ENCODE measurements around the gene STAG1. TPM values are rescaled to one million over a fixed set of nuclear protein-coding genes. Genes with fewer than 3 reads are reported as not detected.

Gene STAG1
- total and polyA plus RNA-seq, 2 donors (not counting 1 experiment from before 2014, with no cell fraction given), result 23.2 to 38.6 TPM

DNA sequence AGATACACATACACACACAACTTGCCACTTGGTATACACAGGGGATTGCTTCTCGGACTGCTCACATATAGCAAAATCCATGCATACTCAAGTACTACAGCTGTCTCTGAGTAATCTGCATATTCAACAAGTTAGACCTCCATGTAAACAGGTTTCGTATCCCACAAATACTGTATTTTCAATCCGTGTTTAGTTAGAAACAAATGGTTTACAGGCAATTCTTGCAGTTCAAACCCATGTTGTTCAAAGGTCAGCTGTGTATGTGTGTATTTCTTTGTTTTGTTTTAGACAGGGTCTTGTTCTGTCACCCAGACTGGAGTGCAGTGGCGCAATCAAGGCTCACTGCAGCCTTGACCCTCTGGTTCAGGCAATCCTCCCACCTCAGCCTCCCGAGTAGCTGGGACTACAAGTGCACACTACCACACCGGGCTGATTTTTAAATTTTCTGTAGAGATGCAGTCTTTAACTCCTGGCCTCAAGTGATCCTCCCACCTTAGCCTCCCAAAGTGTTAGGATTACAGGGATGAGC lies 253.2 kb downstream of the STAG1 start:
- TF ChIP-seq, protein P1, sequence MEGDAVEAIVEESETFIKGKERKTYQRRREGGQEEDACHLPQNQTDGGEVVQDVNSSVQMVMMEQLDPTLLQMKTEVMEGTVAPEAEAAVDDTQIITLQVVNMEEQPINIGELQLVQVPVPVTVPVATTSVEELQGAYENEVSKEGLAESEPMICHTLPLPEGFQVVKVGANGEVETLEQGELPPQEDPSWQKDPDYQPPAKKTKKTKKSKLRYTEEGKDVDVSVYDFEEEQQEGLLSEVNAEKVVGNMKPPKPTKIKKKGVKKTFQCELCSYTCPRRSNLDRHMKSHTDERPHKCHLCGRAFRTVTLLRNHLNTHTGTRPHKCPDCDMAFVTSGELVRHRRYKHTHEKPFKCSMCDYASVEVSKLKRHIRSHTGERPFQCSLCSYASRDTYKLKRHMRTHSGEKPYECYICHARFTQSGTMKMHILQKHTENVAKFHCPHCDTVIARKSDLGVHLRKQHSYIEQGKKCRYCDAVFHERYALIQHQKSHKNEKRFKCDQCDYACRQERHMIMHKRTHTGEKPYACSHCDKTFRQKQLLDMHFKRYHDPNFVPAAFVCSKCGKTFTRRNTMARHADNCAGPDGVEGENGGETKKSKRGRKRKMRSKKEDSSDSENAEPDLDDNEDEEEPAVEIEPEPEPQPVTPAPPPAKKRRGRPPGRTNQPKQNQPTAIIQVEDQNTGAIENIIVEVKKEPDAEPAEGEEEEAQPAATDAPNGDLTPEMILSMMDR (conservative IDR thresholded peaks at IDR 0.05 in 1 of 2, IDR thresholded peaks at IDR 0.05 in 1 of 2; ENCODE audit: low read depth in 1 of 2, low read length in 2 of 2), result no peak
- no peak for TF ChIP-seq EZH2 (IDR thresholded peaks at IDR 0.05; ENCODE audit: low read length, missing control alignments)
- H3K27ac ChIP-seq (ENCODE audit: insufficient read depth, low read length), result no peak overlapping the region
- no peaks in the 10 kb centered on the region for H4K20me1 ChIP-seq (ENCODE audit: control insufficient read depth, extremely low read depth, insufficient read depth, low read length)
- no peak overlapping the region for H2AFZ ChIP-seq (ENCODE audit: low read length)
- H3K27me3 ChIP-seq (ENCODE audit: control insufficient read depth, insufficient read depth, low read length), result no peaks in the 10 kb centered on the region
- no peaks in the 10 kb centered on the region for H3K36me3 ChIP-seq (ENCODE audit: control insufficient read depth, insufficient read depth, low read length)
- H3K4me3 ChIP-seq (replicated peaks in 1 of 4; ENCODE audit: control extremely low read depth in 1 of 4, insufficient read depth in 1 of 4, low read depth in 3 of 4, low read length in 4 of 4), result no peak overlapping the region
- H3K9me3 ChIP-seq (ENCODE audit: control insufficient read depth, insufficient read depth, low read depth, low read length), result no peaks in the 10 kb centered on the region
- H3K4me2 ChIP-seq (ENCODE audit: extremely low read depth, insufficient read depth, low read length), result no peak overlapping the region
- DNase-seq (ENCODE audit: low read depth in 2 of 2), result no peak
- no peaks in the 10 kb centered on the region for H3K79me2 ChIP-seq (ENCODE audit: control insufficient read depth, insufficient read depth, low read length)
- H3K9ac ChIP-seq (ENCODE audit: insufficient read depth, low read length), result no peak overlapping the region
- H3K4me1 ChIP-seq (ENCODE audit: control insufficient read depth, extremely low read depth, insufficient read depth, low read length), result no peaks in the 10 kb centered on the region

DNA sequence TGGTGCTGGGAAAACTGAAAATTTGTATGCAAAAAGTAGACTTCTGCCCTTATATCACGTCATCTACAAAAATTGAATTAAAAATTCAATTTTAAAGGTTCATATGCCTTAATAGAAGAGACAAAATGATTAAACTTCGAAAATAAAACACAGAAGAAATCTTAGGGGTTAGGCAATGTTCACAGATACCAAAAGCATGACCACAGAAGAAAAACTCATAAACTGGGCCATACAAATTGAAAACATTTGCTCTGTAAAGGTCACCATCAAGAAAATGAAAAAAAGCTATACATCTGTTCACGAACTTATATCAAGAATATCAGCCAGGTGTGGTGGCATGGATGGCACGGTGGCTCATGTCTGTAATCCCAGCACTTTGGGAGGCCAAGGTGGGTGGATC lies 257.0 kb downstream of the STAG1 start:
- no peak for TF ChIP-seq EZH2 (IDR thresholded peaks at IDR 0.05; ENCODE audit: low read length, missing control alignments)
- TF ChIP-seq, protein P1 (conservative IDR thresholded peaks at IDR 0.05 in 1 of 2, IDR thresholded peaks at IDR 0.05 in 1 of 2; ENCODE audit: low read depth in 1 of 2, low read length in 2 of 2), result no peak
- Histone ChIP-seq H3K9ac (ENCODE audit: insufficient read depth, low read length) (no peak overlapping the region), H3K36me3 (ENCODE audit: control insufficient read depth, insufficient read depth, low read length) (no peaks in the 10 kb centered on the region), H3K27me3 (ENCODE audit: control insufficient read depth, insufficient read depth, low read length) (no peaks in the 10 kb centered on the region), H2AFZ (ENCODE audit: low read length) (no peak overlapping the region), H3K79me2 (ENCODE audit: control insufficient read depth, insufficient read depth, low read length) (no peaks in the 10 kb centered on the region), H3K4me2 (ENCODE audit: extremely low read depth, insufficient read depth, low read length) (no peak overlapping the region), H4K20me1 (ENCODE audit: control insufficient read depth, extremely low read depth, insufficient read depth, low read length) (no peaks in the 10 kb centered on the region), H3K9me3 (ENCODE audit: control insufficient read depth, insufficient read depth, low read depth, low read length) (no peaks in the 10 kb centered on the region), H3K4me3 (replicated peaks in 1 of 4; ENCODE audit: control extremely low read depth in 1 of 4, insufficient read depth in 1 of 4, low read depth in 3 of 4, low read length in 4 of 4) (no peak overlapping the region), H3K4me1 (ENCODE audit: control insufficient read depth, extremely low read depth, insufficient read depth, low read length) (no peaks in the 10 kb centered on the region), H3K27ac (ENCODE audit: insufficient read depth, low read length) (no peak overlapping the region)
- no peak for DNase-seq (ENCODE audit: low read depth in 2 of 2)

DNA sequence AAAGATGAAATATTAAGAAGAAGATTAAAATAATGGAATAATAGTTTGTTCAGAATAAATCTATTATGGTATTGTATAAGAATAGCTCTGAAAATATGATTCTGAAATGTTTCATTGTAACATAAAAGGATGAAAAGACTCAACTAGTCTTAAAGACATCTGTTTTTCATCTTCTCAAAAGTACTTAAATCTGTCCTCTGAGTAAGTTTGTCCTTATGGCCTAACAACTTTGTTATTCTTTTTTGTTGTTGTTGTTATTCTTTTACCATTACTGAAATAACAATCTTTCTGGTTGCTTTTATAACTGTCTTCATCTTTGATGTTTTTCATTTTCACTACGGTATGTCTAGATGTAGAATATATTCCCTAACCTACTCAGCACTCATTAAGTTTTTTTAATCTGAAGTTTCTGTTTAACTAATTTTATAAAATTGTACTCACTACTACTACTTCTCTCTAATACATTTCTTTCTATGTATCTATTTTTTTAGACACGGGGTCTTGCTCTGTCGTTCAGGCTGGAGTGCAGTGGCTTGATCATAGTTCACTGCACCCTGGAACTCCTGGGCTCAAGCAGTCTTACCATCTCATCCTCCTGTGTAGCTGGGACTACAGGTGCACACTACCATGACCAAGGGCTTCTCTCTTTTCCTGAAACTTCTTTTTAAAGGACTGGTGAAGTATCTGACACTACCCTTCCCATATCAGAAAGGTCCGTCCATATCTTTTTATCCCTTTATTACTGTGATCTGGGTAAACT lies 261.4 kb downstream of the STAG1 start:
- H2AFZ ChIP-seq (ENCODE audit: low read length), result no peak overlapping the region
- no peak for DNase-seq (ENCODE audit: low read depth in 2 of 2)
- no peak overlapping the region for H3K4me2 ChIP-seq (ENCODE audit: extremely low read depth, insufficient read depth, low read length)
- H3K4me1 ChIP-seq (ENCODE audit: control insufficient read depth, extremely low read depth, insufficient read depth, low read length), result no peaks in the 10 kb centered on the region
- H3K27me3 ChIP-seq (ENCODE audit: control insufficient read depth, insufficient read depth, low read length), result no peaks in the 10 kb centered on the region
- TF ChIP-seq EZH2 (IDR thresholded peaks at IDR 0.05; ENCODE audit: low read length, missing control alignments), result no peak
- TF ChIP-seq, protein P1 (conservative IDR thresholded peaks at IDR 0.05 in 1 of 2, IDR thresholded peaks at IDR 0.05 in 1 of 2; ENCODE audit: low read depth in 1 of 2, low read length in 2 of 2), result no peak
- H3K9me3 ChIP-seq (ENCODE audit: control insufficient read depth, insufficient read depth, low read depth, low read length), result no peaks in the 10 kb centered on the region
- no peaks in the 10 kb centered on the region for H3K79me2 ChIP-seq (ENCODE audit: control insufficient read depth, insufficient read depth, low read length)
- H3K27ac ChIP-seq (ENCODE audit: insufficient read depth, low read length), result no peak overlapping the region
- no peak overlapping the region for H3K9ac ChIP-seq (ENCODE audit: insufficient read depth, low read length)
- H3K36me3 ChIP-seq (ENCODE audit: control insufficient read depth, insufficient read depth, low read length), result no peaks in the 10 kb centered on the region
- no peaks in the 10 kb centered on the region for H4K20me1 ChIP-seq (ENCODE audit: control insufficient read depth, extremely low read depth, insufficient read depth, low read length)
- no peak overlapping the region for H3K4me3 ChIP-seq (replicated peaks in 1 of 4; ENCODE audit: control extremely low read depth in 1 of 4, insufficient read depth in 1 of 4, low read depth in 3 of 4, low read length in 4 of 4)

All from fibroblast of lung (primary cell).